IMR-90 (cell line): ENCODE data around the gene ANP32B. TPM values are rescaled to one million over a fixed set of nuclear protein-coding genes. Genes with fewer than 3 reads are reported as not detected.

Experiments
- ATAC-seq: fragments of 200-7000 bp; cut with Tn5 transposase; 2 replicates; pipeline ENCODE4 v1.9.1; 2020; ENCODE audit warnings: low read depth, mild to moderate bottlenecking, moderate library complexity
- BruUV-seq: library from RNA; stranded (reverse); fragments of 400-500 nt; replicated peaks from 2 replicates; lab custom pipeline; 2021; lab: Mats Ljungman, UMichigan
- CTCF ChIA-PET: fragments of 300-600 bp; formaldehyde crosslinking; extraction: SDS; loops from one replicate; lab custom pipeline; 2021; ENCODE audit warnings: antibody characterized with exemption; lab: Yijun Ruan, JAX
- POLR2A ChIA-PET: fragments of 300-600 bp; sonication (Branson Sonifier 250); formaldehyde crosslinking; loops from one replicate; lab custom pipeline; 2022; ENCODE audit warnings: antibody characterized with exemption; ENCODE audit not compliant: unreplicated experiment; lab: Charles Lee
- DNase-seq: peaks from one replicate; pipeline ENCODE4 v3.0.0; 2013
- H2AFZ ChIP-seq: replicated peaks from 2 replicates; pipeline ENCODE3; 2013; ENCODE audit warnings: low read length, mild to moderate bottlenecking; ENCODE audit not compliant: poor library complexity
- H2AK5ac ChIP-seq: 2 replicates; pipeline ENCODE4 v1.6.1; 2013; ENCODE audit warnings: low read depth, low read length, inconsistent platforms
- H2AK9ac ChIP-seq: replicated peaks from 2 replicates; pipeline ENCODE3; 2013; ENCODE audit warnings: mild to moderate bottlenecking, low read depth, low read length, moderate library complexity; ENCODE audit not compliant: poor library complexity
- H2BK120ac ChIP-seq: 2 replicates; pipeline ENCODE4 v1.6.1; 2013; ENCODE audit warnings: low read depth, low read length, inconsistent platforms
- H2BK15ac ChIP-seq: 3 replicates; pipeline ENCODE4 v1.6.1; 2013; ENCODE audit warnings: low read depth, low read length, inconsistent platforms
- H2BK20ac ChIP-seq: 2 replicates; pipeline ENCODE4 v1.6.1; 2013; ENCODE audit warnings: low read depth, mild to moderate bottlenecking, inconsistent platforms, low read length, moderate library complexity
- H2BK5ac ChIP-seq: 2 replicates; pipeline ENCODE4 v1.6.1; 2013; ENCODE audit warnings: mild to moderate bottlenecking, low read depth, low read length, inconsistent platforms; ENCODE audit not compliant: poor library complexity, severe bottlenecking
- H3K14ac ChIP-seq: replicated peaks from 2 replicates; pipeline ENCODE4 v1.6.1; 2013; ENCODE audit warnings: low read depth, low read length, inconsistent platforms
- H3K18ac ChIP-seq: 2 replicates; pipeline ENCODE4 v1.6.1; 2013; ENCODE audit warnings: low read depth, low read length, control low read depth
- H3K23ac ChIP-seq: 2 replicates; pipeline ENCODE4 v1.6.1; 2013; ENCODE audit warnings: low read depth, low read length, inconsistent platforms
- H3K27ac ChIP-seq: 2 replicates; pipeline ENCODE4 v1.5.1; 2013; ENCODE audit warnings: mild to moderate bottlenecking, control low read depth, low read length; ENCODE audit not compliant: insufficient read depth
- H3K27me3 ChIP-seq: 2 replicates; pipeline ENCODE4 v1.6.1; 2013; ENCODE audit warnings: low read length; ENCODE audit not compliant: control insufficient read depth, insufficient read depth
- H3K36me3 ChIP-seq: 2 replicates; pipeline ENCODE4 v1.6.1; 2013; ENCODE audit warnings: low read length, mixed read lengths; ENCODE audit not compliant: control insufficient read depth, insufficient read depth
- H3K4ac ChIP-seq: 2 replicates; pipeline ENCODE4 v1.6.1; 2013; ENCODE audit warnings: low read depth, low read length, inconsistent platforms
- H3K4me1 ChIP-seq: 2 replicates; pipeline ENCODE4 v1.6.1; 2013; ENCODE audit warnings: low read length, mixed read lengths; ENCODE audit not compliant: control insufficient read depth, insufficient read depth
- H3K4me2 ChIP-seq: 2 replicates; pipeline ENCODE4 v1.6.1; 2013; ENCODE audit warnings: low read depth, mild to moderate bottlenecking, control low read depth, low read length, moderate library complexity
- H3K4me3 ChIP-seq: 2 replicates; pipeline ENCODE4 v1.5.1; 2013; ENCODE audit warnings: low read depth, mild to moderate bottlenecking, control low read depth, low read length, moderate library complexity; ENCODE audit not compliant: insufficient read depth
- H3K56ac ChIP-seq: 2 replicates; pipeline ENCODE4 v1.6.1; 2013; ENCODE audit warnings: low read length, inconsistent platforms; ENCODE audit not compliant: insufficient read depth; ENCODE audit errors: extremely low read depth
- H3K79me1 ChIP-seq, 2 experiments: 2 replicates each; pipeline ENCODE4 v1.6.1; 2013; ENCODE audit warnings: low read length in 2 of 2, inconsistent platforms in 1 of 2, low read depth in 1 of 2
- H3K9ac ChIP-seq: 2 replicates; pipeline ENCODE4 v1.6.1; 2013; ENCODE audit warnings: low read depth, low read length, control low read depth
- H3K9me1 ChIP-seq: 2 replicates; pipeline ENCODE4 v1.6.1; 2013; ENCODE audit warnings: low read length, inconsistent platforms; ENCODE audit not compliant: insufficient read depth
- H3K9me3 ChIP-seq: 2 replicates; pipeline ENCODE4 v1.6.1; 2013; ENCODE audit warnings: low read length; ENCODE audit not compliant: control insufficient read depth, insufficient read depth
- H4K20me1 ChIP-seq: 2 replicates; pipeline ENCODE4 v1.6.1; 2013; ENCODE audit warnings: low read length, inconsistent platforms; ENCODE audit not compliant: insufficient read depth
- H4K5ac ChIP-seq: 2 replicates; pipeline ENCODE4 v1.6.1; 2013; ENCODE audit warnings: mild to moderate bottlenecking, low read depth, low read length, control low read depth
- H4K8ac ChIP-seq, 2 experiments: 2 replicates each; pipeline ENCODE4 v1.6.1; 2013; ENCODE audit warnings: low read depth in 2 of 2, low read length in 2 of 2, control low read depth in 1 of 2, inconsistent platforms in 1 of 2
- H4K91ac ChIP-seq: 2 replicates; pipeline ENCODE4 v1.6.1; 2013; ENCODE audit warnings: low read depth, low read length, inconsistent platforms; ENCODE audit not compliant: insufficient read depth
- MXI1 ChIP-seq: IDR thresholded peaks from 2 replicates; pipeline ENCODE4 v1.6.1; 2012; ENCODE audit warnings: low read depth, mild to moderate bottlenecking, low read length, moderate library complexity, borderline replicate concordance
- RFX5 ChIP-seq: IDR thresholded peaks from 2 replicates; pipeline ENCODE4 v1.8.0; 2012; ENCODE audit warnings: low read depth, mild to moderate bottlenecking, low read length, moderate library complexity
- SMC3 ChIP-seq: fragments of 150-350 bp; IDR thresholded peaks from 2 replicates; pipeline ENCODE4 v1.6.1; 2016; ENCODE audit warnings: low read depth, mild to moderate bottlenecking, antibody characterized with exemption, low read length, moderate library complexity
- WGBS, 2 experiments: methylation state at CpG; one replicate each; pipeline versions ENCODE4 v1.1.5 to v1.1.7; 2013; ENCODE audit warnings: missing lambda C conversion rate in 2 of 2; ENCODE audit not compliant: insufficient read length in 1 of 2; ENCODE audit errors: extremely low coverage in 2 of 2; 5-methylcytosine and 5-hydroxymethylcytosine counted together
- dilution Hi-C: fragments of 300-500 bp; cut with HindIII; formaldehyde crosslinking; loops from one replicate; pipeline ENCODE4 v1.14.3; 2018; ENCODE audit warnings: low sequenced_read_pairs; ENCODE audit not compliant: unreplicated experiment
- in situ Hi-C: fragments of 300-500 bp; cut with MboI; formaldehyde crosslinking; loops from 3 replicates; pipeline ENCODE4 v1.14.3; 2019; ENCODE audit warnings: low sequenced_read_pairs, inconsistent platforms, mixed read lengths
- intact Hi-C: fragments of 100-400 bp; cut with micrococcal nuclease; formaldehyde crosslinking; loops from 2 replicates; pipeline ENCODE4 v1.10.0; 2022
- polyA plus RNA-seq, 3 experiments: library from polyadenylated mRNA; depleted of rRNA; stranded (reverse); fragments of >200 nt; gene quantifications; 2 replicates each; pipeline ENCODE4 v1.2.3, GENCODE V29; 2012; ENCODE audit warnings: low replicate concordance in 1 of 3
- total RNA-seq: library from RNA; depleted of rRNA; stranded (reverse); fragments of >200 nt; gene quantifications from 2 replicates; pipeline ENCODE4 v1.2.3, GENCODE V29; 2012

Gene ANP32B
- total and polyA plus RNA-seq, 2 of the 4 experiments (the other 2 are of a cell fraction) = 3.9 to 46.8 TPM

DNA sequence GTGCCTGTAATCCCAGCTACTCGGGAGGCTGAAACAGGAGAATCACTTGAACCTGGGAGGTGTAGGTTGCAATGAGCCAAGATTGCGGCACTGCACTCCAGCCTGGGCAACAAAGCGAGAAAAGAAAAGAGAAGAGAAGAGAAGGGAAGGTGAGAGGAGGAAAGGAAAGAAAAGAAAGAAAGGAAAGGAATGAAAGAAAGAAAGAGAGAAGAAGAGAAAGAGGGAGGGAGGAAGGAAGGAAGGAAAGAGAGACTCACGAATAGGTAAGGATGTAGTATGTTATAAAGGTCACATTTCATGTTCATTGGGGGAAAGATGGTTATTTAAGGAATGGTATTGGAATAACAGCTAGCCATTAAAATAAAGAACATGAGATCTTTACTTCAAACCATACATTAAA is 10.4 kb upstream of the ANP32B start:
- intact Hi-C loops = loop anchor here (5.0 kb wide), 1 partner anchor 35 kb away; the partner anchor contains the start of gene HEMGN
- no peak overlapping the region for H3K27ac ChIP-seq
- 75% methylated on average over 2 of the region's 4 CpGs; no CpG with 5 or more reads in 1 of the 2 experiments for WGBS, 2 experiments
- CTCF ChIA-PET = no interaction called here
- no peaks in the 10 kb centered on the region for H4K20me1 ChIP-seq
- no peak overlapping the region for H2BK5ac ChIP-seq
- no peak overlapping the region for H3K4me3 ChIP-seq
- no peaks in the 10 kb centered on the region for H3K36me3 ChIP-seq
- no peak overlapping the region for H2BK120ac ChIP-seq
- in situ Hi-C loops = no loop called here
- peaks cover 11% of the 10 kb centered on the region for H3K27me3 ChIP-seq
- no peak overlapping the region for H3K9ac ChIP-seq
- no peak overlapping the region for H3K4me2 ChIP-seq
- no peak overlapping the region for H2BK20ac ChIP-seq
- no peak overlapping the region for H2AK9ac ChIP-seq
- ATAC-seq (no peak), DNase-seq (no peak)
- H3K18ac ChIP-seq = no peak overlapping the region
- dilution Hi-C loops = no loop called here
- H2BK15ac ChIP-seq = no peak overlapping the region
- H3K9me1 ChIP-seq = no peaks in the 10 kb centered on the region
- no peak overlapping the region for H3K56ac ChIP-seq
- H3K4ac ChIP-seq = no peak overlapping the region
- no TSS peak for BruUV-seq
- no peak overlapping the region for H2AFZ ChIP-seq
- POLR2A ChIA-PET = no interaction called here
- H3K14ac ChIP-seq = no peak overlapping the region
- no peak overlapping the region for H4K91ac ChIP-seq
- no peak overlapping the region for H4K5ac ChIP-seq
- no peaks in the 10 kb centered on the region for H3K79me1 ChIP-seq
- H3K9me3 ChIP-seq = 0 out of 2 replicates have a peak, but pooled peaks cover 4% of the 10 kb centered on the region
- H3K23ac ChIP-seq = no peak overlapping the region
- no peaks in the 10 kb centered on the region for H3K4me1 ChIP-seq
- H2AK5ac ChIP-seq = no peak overlapping the region
- TF ChIP-seq MXI1 = no peak
- TF ChIP-seq RFX5 = no peak
- no peak for TF ChIP-seq SMC3
- H4K8ac ChIP-seq = no peak overlapping the region
